ENCODE measurements around the gene TEAD1.

TEAD1 gene

GRCh38 chr11:12829540-12830314 lies 155.5 kb downstream of the TEAD1 start:
- TF ChIP-seq GABPA (IDR thresholded peaks at IDR 0.05; ENCODE audit: low read depth) (no peak), SPI1 (IDR thresholded peaks at IDR 0.05; ENCODE audit: borderline replicate concordance, low read depth) (no peak), POLR2AphosphoS5 (IDR thresholded peaks at IDR 0.05; ENCODE audit: low read depth) (no peak), REST (IDR thresholded peaks at IDR 0.05; ENCODE audit: insufficient replicate concordance, low read depth) (no peak)
- TF ChIP-seq, protein P1, sequence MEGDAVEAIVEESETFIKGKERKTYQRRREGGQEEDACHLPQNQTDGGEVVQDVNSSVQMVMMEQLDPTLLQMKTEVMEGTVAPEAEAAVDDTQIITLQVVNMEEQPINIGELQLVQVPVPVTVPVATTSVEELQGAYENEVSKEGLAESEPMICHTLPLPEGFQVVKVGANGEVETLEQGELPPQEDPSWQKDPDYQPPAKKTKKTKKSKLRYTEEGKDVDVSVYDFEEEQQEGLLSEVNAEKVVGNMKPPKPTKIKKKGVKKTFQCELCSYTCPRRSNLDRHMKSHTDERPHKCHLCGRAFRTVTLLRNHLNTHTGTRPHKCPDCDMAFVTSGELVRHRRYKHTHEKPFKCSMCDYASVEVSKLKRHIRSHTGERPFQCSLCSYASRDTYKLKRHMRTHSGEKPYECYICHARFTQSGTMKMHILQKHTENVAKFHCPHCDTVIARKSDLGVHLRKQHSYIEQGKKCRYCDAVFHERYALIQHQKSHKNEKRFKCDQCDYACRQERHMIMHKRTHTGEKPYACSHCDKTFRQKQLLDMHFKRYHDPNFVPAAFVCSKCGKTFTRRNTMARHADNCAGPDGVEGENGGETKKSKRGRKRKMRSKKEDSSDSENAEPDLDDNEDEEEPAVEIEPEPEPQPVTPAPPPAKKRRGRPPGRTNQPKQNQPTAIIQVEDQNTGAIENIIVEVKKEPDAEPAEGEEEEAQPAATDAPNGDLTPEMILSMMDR (IDR thresholded peaks at IDR 0.05; ENCODE audit: insufficient read depth, low read length): no peak
- no peak overlapping the region for H3K27ac ChIP-seq (replicated peaks)
- no peak for DNase-seq (ENCODE audit: low read depth in 1 of 2, low spot score in 1 of 2)
- H3K27me3 ChIP-seq (ENCODE audit: insufficient read depth, poor library complexity, severe bottlenecking): peaks cover 26% of the 10 kb centered on the region
- no peak overlapping the region for H3K4me3 ChIP-seq (replicated peaks; ENCODE audit: insufficient read depth, low read length)

GRCh38 chr11:12831471-12832202 lies 157.4 kb downstream of the TEAD1 start:
- Histone ChIP-seq H3K4me3 (replicated peaks; ENCODE audit: insufficient read depth, low read length) (no peak overlapping the region), H3K27ac (replicated peaks) (no peak overlapping the region), H3K27me3 (ENCODE audit: insufficient read depth, poor library complexity, severe bottlenecking) (peaks cover 18% of the 10 kb centered on the region)
- DNase-seq (ENCODE audit: low read depth in 1 of 2, low spot score in 1 of 2): no peak
- TF ChIP-seq REST (IDR thresholded peaks at IDR 0.05; ENCODE audit: insufficient replicate concordance, low read depth) (no peak), POLR2AphosphoS5 (IDR thresholded peaks at IDR 0.05; ENCODE audit: low read depth) (no peak), GABPA (IDR thresholded peaks at IDR 0.05; ENCODE audit: low read depth) (no peak), SPI1 (IDR thresholded peaks at IDR 0.05; ENCODE audit: borderline replicate concordance, low read depth) (no peak)
- TF ChIP-seq, protein P1 (IDR thresholded peaks at IDR 0.05; ENCODE audit: insufficient read depth, low read length): no peak

DNA sequence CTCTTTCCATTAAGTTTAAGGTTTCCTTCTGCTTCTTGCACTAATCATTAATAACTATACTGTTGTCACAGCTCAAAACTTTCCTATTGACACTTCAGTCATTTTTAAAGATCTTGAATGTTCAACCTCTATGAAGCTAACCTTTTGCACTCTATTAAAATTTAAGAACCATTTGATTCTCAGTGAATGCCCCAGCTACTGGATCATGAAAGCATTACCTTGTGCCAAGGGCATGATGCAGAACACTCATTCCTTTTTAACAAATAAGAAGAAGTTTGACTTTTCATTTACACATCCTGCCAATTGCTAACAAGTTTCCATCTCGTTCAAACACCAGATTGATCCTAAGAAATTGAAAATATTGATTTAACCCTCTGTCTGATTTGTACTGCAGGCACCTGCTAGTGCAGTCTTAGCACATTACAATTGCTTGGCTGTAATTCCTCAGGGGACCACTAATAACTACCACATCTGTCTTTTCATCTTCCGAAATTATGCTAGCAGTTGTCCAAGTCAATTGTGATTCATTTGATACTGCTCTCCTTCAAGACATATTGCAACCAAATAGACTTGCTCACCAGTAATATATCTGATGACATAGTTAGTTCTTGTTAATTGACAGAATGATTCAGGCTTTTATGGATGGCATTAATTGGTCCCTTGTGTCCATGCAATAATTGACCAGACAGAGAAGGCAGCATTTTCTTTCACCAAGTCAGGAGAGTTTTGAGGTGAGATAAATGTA lies 158.4 kb downstream of the TEAD1 start:
- Histone ChIP-seq H3K27ac (replicated peaks) (no peak overlapping the region), H3K4me3 (replicated peaks; ENCODE audit: insufficient read depth, low read length) (no peak overlapping the region), H3K27me3 (ENCODE audit: insufficient read depth, poor library complexity, severe bottlenecking) (peaks cover 12% of the 10 kb centered on the region)
- TF ChIP-seq, protein P1 (IDR thresholded peaks at IDR 0.05; ENCODE audit: insufficient read depth, low read length): no peak
- no peak for TF ChIP-seq SPI1 (IDR thresholded peaks at IDR 0.05; ENCODE audit: borderline replicate concordance, low read depth)
- no peak for TF ChIP-seq POLR2AphosphoS5 (IDR thresholded peaks at IDR 0.05; ENCODE audit: low read depth)
- TF ChIP-seq GABPA (IDR thresholded peaks at IDR 0.05; ENCODE audit: low read depth): no peak
- TF ChIP-seq REST (IDR thresholded peaks at IDR 0.05; ENCODE audit: insufficient replicate concordance, low read depth): no peak
- no peak for DNase-seq (ENCODE audit: low read depth in 1 of 2, low spot score in 1 of 2)
